ENCODE measurements around the gene PCID2.
"Not testable (repeated sequence)": the region's sequence is repeated elsewhere in the genome, so short reads cannot be mapped to it uniquely, and the experiment has no call there.

Gene PCID2

DNA sequence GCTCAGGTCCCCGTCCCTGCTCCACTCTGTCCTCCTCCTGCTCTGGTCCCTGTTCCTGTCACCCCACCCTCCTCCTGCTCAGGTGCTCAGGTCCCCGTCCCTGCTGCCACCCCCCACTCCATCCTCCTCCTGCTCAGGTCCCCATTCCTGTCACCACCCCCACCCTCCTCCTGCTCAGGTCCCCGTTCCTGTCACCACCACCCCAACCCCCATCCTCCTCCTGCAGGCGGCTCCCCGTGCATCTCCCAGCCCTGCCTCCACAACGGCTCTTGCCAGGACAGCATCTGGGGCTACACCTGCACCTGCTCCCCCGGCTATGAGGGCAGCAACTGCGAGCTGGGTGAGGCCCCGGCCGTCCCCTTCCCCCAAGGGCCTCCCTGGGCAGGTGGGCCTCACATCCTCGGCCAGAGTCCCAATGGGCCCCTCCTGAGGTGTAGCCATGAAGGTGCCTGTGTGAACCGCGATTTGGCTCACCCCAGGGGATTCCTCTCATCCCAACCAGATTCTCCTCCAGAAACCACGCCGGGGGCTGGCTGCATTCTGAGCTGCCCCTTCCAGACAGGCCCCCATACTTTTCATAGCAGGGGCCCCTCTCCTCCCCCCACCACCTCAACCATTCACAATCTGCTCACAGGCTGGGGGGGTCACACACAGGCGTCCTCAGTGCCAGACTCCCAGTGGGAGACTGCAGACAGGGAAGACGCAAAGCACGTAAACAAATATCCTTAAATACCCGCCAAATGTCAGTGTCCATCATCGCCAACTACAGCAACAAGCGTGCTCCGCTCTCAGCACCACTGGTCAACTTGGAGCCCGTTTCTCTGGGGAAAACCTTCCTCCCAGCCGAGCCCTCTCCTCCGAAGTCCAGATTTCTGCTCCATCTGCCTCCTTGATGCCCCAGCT is 45.4 kb downstream of the PCID2 start:
- no peak for DNase-seq

DNA sequence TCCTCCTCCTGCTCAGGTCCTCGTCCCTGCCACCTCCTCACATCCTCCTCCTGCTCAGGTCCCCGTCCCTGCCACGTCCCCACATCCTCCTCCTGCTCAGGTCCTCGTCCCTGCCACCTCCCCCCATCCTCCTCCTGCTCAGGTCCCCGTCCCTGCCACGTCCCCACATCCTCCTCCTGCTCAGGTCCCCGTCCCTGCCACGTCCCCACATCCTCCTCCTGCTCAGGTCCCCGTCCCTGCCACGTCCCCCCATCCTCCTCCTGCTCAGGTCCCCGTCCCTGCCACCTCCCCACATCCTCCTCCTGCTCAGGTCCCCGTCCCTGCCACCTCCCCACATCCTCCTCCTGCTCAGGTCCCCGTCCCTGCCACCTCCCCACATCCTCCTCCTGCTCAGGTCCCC is 46.5 kb downstream of the PCID2 start:
- not testable (repeated sequence) for DNase-seq

DNA sequence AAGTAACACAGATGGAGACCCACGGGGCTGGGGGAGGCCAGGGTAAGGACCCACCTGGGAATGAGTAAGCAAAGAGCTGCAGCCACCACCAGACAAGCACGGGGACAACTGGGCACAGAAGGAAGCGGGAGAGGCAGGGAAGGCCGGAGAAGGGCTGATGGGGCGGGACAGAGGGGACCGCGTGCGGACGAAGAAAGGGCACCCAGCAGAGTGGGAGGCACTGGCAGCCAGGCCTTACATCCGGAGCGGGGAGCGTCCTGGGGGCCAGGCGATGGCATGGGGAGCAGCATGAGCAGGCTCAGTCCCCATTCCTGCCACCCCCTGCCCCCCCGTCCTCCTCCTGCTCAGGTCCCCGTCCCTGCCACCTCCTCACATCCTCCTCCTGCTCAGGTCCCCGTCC is 47.0 kb downstream of the PCID2 start:
- DNase-seq, result no peak

DNA sequence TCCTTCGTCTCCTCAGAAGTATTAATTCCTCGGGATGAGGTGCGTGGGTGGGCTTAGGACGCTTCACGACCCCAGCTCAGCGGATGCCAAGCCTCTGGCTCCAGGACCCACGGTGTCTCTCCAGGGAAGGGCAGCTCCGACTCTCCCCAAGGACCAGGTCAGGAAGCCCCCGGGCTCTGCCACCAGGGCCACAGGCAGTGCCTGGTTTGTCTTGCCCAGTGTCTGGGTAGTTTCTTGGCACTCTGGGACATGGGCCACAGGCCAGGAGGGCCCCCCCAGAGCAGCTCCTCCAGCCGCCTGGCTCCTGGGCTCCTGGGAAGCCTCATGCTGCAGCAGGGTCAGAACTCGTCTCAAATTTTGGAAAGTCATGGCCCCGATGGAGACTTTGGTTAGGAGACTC is 47.5 kb downstream of the PCID2 start:
- no peak for DNase-seq

DNA sequence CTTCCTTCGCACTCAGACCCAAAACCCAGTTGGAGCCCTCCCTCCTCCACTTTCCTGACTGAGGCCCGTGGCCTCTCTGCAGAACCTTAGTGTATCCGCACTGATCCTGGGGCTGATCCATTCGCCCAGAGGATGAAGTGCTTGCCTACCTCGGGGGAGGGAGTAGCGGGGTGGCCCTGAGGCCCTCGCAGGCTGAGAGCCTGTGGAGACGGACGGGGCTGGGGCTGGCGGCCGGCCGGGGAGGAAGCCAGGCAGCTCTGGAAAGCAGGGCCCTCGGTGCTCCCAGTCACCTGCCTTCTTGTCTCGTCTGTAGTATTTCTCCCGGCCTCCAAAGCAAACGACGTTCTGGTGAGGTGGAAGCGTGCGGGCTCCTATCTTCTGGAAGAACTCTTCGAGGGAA is 48.8 kb downstream of the PCID2 start:
- no peak for DNase-seq

DNA sequence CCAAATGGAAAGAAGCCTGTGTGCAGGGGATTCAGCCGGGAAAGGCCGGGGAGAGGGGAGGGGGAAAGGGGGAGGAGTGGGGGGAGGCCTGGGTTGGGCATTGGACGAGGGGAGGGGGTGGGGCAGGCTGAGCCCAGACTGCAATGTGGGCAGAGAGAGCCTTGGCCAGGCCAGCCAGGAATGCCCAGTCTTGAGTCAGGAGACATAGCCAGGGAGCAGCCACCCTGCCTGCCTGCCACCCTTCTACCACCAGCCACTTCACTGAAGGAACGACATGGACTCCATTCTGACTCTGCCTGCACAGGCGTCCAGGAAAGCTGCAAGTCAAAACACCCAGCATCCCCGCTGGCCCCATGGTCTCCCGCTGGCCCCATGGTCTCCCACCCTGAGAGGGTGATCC is 49.5 kb downstream of the PCID2 start:
- no peak for DNase-seq

DNA sequence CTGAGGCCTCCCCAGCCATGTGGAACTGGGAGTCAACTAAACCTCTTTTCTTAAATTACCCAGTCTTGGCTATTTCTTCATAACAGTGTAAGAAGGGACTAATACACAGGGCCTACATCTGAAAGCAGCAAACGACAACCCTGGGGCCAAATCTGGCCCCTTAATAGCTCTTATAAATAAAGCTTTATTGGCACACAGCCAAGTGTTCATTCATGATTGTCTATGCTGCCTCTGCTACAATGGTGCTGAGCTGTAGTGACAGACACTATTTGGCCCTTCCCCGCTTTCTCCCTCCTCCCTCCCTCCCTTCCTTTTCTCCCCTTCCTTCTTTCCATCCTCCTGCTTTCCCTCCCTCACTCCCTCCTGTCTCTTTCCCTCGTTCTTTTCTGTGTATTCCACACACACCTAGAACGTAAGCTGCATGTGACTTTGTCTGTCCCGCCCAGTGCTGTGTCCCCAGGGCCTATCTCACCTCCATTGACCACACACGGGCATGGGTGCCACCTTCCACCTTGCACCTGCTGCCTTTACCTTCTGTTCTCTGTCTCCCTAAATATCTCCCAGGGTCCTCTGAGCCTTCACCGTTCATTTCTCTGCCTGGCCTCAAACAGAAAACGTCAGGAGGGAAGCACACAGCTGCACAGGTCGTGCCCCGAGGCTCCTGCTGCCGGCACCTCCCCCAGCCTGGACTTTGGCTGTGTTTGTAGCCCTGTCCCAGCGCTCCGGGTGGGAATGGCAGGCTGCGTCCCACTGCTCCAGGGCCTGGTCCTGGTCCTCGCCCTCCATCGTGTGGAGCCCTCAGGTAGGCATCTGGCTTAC is 50.3 kb downstream of the PCID2 start, which contains the start of gene PROZ:
Gene PROZ, plus strand, starts transcription at position 720 of the 819 bp plus-strand sequence. Its CDS starts 13 bp downstream, at position 733.
- no peak for DNase-seq

DNA sequence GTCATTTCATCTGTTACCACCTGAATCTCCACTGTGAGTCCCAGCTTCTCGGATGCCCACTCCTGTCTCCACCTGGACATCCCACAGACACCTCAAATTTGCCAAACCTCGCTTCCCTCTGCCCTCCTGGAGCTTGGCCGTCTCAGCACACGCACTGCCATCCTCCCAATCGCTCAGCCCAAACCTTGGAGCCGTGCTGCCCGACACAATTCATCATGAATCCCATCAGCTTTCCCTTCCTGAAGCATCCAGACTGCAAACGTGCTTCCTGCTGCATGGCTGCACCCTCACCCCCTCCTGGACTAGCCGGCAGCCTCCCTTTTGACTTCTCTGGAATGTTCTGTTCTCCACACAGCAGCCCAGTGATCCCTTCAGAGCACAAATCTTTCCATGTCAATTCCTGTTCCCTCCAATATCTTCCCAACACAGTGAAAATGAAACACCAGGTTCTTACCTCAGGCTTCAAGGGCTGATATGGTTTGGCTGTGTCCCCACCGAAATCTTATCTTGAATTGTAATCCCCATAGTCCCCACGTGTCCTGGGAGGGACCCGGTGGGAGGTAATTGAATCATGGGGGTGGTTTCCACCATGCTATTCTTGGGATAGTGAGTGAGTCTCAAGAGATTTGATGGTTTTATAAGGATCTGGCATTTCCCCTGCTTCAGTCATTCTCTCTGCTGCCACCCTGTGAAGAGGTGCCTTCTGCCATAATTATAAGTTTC is 51.1 kb downstream of the PCID2 start:
- DNase-seq, result no peak

DNA sequence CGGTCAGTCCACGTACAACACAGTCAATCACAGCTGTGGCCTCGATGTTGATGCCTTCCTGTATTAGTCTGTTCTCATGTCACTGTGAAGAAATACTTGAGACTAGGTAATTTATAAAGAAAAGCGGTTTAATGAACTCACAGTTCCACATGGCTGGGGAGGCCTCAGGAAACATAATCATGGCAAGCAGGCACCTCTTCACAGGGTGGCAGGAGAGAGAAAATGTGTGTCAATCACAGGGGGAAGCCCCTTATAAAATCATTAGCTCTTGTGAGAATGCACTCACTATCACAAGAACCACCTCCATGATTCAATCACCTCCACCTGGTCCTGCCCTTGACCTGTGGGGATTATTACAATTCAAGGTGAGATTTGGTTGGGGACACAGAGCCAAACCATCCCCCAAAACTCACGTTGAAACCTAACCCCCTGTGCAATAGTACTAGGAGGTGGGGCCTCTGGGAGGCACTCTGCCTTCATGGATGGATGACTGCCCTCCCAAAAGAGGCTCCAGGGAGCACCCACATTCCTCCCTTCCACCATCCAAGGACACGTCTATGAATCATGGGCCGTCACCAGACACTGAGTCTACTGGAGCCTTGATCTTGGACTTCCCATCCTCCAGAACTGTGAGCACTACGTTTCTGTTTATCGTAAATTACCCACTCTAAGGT is 52.4 kb downstream of the PCID2 start:
- no peak for DNase-seq

DNA sequence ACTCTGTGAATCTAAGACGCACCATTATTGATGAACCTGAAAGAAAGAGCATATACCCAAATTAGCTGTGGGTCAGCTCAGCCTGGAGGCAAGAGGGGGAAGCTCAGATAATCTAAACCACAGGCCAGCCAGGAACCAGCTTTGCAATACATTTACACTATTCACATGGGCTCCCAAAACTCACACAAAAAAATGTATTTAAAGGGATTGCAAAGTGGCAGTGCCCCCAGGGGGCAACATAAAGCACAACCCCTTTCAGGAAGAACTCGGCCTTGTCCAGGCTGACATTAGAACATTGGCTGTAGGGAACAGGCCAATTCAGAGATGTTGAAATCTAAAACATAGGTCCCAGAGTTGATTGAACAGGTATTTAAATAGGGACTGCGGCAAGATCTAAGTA is 53.3 kb downstream of the PCID2 start:
- no peak for DNase-seq

DNA sequence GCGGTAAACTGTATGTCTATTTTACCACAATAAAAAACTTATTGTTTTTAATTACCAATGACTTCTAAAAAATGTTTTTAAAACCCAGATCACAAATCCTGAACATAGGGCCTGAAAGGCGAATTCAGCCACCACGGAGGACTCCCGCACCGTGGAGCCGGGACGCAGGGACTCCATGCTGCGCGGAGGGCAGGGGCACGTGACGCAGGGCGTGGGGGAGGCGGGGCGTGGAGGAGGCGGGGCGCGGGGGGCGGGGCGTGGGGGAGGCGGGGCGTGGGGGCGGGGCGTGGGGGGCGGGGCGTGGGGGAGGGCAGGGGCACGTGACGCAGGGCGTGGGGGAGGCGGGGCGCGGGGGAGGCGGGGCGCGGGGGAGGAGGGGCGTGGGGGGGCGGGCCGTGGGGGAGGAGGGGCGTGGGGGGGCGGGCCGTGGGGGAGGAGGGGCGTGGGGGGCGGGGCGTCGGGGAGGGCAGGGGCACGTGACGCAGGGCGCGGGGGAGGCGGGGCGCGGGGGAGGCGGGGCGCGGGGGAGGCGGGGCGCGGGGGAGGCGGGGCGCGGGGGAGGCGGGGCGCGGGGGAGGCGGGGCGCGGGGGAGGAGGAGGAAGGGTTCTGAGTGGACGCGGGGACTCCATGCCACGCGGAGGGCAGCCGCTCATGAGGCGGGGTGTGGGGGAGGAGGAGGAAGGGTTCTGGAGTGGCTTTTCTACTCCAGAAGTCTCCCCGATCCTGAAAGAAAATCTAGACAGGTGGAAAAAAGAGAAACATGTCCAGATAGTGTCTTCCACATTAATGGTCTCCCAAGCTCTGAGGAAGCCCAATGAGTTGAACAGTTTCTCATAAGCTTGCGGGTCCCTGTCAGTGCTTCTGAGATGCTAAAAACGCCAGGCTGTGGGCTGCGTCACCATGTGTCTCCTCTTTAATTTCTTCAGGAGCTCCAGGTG is 54.4 kb downstream of the PCID2 start:
- DNase-seq, result peak; percentile 72

DNA sequence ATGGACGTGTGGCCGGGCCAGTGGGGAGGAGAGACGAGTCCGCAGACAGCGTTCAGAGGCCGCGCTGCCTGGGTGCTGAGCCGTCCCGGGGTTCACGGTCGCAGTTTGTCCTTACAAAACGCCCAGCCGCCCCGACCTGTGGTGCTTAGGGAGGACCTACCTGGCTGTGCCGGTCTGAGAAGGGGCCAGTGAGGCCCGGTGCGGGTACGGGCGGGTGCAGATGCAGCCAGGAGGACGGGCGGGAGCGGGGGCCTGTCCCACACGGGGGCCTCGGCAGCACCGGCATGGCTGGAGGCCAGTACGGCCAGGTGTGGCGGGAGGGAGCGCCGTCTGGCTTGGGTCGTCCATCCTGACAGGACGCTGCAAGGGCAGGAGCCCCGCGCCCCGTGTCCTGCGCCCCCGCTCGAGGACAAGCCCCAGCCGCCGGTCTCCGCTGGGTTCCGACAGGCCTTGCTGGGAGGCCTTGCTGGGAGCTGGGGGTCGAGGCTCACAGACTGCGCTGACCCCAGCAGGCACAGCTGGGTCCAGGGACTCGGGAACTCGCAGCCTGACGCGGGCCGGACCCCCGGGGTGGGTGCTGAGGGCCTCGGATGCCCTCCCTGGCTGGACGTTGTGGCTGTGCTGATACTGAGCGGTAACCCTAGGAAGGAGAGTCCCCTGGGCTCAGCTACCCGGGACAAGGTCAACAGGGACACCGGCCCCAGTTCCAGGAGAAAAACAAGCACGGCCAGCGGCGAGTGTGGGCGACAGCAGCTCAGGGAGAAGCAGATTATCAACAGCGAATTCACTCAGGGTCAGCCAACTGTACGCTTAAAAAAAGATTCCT is 55.3 kb downstream of the PCID2 start:
- peak; percentile 19 for DNase-seq

DNA sequence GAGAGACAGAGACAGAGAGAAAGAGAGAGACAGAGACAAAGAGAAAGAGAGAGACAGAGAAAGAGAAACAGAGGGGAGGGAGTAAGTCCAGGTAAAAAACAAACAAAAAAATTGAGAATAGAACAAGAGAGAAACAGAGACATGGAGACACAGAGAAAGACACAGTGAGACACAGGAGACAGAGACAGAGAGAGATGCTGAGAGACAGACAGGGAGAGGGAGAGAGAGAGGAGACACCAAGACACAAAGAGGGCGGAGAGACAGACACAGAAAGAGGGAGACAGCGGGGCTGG is 55.8 kb downstream of the PCID2 start:
- DNase-seq, result no peak

DNA sequence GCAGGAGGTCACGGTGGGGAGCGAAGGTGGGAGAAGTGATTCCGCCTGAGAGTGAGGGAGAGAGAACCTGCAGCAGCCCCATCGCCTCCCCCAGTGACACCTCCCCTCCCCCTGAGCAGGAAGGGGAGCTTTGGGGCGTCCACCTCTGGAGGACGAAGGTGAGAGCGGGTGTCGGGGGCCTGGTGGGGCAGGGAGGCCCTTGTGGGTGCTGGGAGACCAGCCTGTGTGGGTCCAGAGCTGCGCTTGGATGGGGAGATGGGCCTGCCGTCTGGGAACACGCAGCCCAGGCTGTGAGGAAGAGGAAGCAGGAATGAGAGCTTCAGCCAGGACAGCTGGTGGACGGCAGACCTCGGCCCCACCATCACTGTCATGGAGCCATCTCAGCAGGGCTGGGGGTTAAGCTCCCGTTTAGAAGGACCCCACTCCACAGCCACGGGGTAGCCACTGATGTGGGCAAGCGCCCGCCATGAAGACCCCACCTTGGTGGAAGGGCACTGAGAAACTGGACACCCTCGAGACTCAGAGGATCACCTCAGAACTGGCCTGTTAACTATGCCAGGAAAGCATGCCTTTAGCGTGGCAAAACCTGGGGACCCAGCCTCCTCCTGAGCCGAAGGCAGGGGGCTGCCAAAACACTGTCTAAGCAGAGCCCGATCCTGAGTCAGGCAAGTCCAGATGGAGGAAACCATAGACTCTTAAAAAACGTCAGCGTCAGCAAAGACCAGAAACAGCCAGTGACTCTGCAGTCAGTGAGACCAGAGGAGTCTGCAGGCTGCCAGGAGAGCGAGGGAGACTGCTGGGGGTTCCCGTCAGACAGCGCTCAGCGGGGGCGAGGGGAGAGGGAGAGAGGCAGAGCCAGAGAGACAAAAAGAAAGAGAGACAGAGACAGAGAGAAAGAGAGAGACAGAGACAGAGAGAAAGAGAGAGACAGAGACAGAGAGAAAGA is 56.5 kb downstream of the PCID2 start:
- no peak for DNase-seq

DNA sequence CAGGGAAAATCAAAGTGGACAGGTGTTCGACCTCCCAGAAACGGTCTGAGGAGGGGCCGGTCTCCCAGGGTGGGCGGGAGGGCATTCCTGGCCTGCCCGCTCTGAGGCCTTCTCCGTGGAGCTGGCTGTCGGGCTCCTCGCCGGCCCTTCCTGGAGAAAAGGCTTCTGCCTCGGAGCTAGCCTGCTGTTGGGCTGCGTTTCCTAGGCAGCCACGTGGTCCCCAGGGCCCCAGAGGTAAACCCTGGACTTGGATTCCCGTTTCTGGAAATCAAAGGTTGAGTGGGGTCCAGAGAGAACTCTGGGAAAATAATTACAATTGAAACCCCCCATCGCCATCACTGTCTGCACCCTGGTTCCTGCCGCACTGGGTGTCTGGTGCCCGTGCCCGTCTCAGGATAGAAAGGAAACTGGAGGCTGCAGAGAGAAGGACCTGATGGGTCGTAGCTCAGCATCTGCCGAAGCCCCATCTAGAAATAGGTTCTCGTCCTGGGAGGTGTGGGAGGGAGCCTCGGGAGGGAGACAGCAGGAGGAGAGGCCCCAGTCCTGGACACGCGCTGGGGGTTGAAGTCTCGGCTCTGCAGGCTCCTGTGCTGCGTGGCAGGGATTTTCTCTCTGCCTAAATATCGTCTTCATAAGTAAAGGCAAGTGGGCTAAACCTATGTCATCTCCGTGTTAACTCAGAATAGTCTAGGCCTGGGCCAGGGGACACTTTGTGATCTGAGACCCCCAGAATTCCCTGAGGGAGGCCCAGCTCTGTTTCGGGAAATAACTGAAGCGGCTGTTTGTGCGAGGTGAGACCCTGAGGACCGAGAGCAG is 57.7 kb downstream of the PCID2 start:
- DNase-seq, result no peak

DNA sequence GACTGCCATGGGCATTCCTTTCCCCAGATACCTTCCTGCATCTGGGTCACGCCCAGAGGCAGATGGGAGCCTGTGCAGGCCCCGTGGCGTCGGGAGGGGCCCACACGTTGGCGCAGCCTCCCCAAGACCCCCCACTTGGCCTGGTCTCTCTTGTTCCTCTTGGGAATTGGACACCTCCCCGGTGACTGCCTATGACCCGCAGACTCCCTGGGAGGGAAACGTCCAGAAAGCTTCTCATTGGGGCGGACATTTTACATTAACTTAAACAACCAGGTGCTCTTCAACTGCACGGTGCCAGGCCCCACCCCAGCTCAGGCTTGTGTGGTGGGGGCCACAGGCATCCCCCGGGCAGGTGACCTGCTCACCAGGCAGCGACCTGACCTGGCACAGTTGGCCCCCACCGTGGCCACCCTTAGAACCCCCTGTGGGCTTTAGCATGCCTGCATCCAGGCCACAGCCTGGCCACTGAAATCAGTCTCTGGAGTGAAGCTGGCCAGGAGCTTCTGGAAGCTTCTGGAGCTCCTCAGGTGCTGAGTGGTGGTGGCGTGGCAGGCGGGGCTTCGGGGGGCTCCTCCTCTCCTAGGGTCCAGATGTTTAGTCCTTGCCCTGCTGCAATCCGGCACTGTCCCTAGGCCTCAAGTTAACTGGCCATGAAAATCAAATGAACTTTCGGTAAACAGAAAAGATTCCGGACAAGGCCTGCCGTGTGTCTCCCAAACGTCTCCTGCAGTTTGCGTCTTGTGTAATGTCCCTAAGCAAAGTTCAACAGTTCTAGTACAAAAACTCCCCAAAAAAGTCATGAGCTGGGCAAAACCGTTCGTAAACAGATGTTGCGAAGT is 58.5 kb downstream of the PCID2 start:
- no peak for DNase-seq

DNA sequence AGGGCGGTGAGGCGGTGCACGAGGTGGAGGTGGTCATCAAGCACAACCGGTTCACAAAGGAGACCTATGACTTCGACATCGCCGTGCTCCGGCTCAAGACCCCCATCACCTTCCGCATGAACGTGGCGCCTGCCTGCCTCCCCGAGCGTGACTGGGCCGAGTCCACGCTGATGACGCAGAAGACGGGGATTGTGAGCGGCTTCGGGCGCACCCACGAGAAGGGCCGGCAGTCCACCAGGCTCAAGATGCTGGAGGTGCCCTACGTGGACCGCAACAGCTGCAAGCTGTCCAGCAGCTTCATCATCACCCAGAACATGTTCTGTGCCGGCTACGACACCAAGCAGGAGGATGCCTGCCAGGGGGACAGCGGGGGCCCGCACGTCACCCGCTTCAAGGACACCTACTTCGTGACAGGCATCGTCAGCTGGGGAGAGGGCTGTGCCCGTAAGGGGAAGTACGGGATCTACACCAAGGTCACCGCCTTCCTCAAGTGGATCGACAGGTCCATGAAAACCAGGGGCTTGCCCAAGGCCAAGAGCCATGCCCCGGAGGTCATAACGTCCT is 59.4 kb downstream of the PCID2 start:
- DNase-seq, result no peak
